Left lobe of liver (tissue), 2 donors: ENCODE results near the gene MZB1. TPM values are rescaled to one million over a fixed set of nuclear protein-coding genes. Genes with fewer than 3 reads are reported as not detected.

ENCODE experiments used
- ATAC-seq: fragments of 200-7000 bp; cut with Tn5 transposase; one replicate; pipeline ENCODE4 v1.9.1; 2020; ENCODE audit warnings: mild to moderate bottlenecking, moderate library complexity
- DNase-seq: peaks from one replicate; pipeline ENCODE4 v3.0.0-alpha.2; 2020; ENCODE audit warnings: low spot score
- total RNA-seq: library from RNA; stranded (reverse); gene quantifications from one replicate; pipeline ENCODE4 v1.2.1, GENCODE V29; 2021
- donor health status: DM: no; HTN: no; CAD: no; lungs with moderate emphysema.
- donor health status: DM: no; HTN: yes; CAD: no.

The MZB1 gene
- 0.96 TPM for total RNA-seq

DNA sequence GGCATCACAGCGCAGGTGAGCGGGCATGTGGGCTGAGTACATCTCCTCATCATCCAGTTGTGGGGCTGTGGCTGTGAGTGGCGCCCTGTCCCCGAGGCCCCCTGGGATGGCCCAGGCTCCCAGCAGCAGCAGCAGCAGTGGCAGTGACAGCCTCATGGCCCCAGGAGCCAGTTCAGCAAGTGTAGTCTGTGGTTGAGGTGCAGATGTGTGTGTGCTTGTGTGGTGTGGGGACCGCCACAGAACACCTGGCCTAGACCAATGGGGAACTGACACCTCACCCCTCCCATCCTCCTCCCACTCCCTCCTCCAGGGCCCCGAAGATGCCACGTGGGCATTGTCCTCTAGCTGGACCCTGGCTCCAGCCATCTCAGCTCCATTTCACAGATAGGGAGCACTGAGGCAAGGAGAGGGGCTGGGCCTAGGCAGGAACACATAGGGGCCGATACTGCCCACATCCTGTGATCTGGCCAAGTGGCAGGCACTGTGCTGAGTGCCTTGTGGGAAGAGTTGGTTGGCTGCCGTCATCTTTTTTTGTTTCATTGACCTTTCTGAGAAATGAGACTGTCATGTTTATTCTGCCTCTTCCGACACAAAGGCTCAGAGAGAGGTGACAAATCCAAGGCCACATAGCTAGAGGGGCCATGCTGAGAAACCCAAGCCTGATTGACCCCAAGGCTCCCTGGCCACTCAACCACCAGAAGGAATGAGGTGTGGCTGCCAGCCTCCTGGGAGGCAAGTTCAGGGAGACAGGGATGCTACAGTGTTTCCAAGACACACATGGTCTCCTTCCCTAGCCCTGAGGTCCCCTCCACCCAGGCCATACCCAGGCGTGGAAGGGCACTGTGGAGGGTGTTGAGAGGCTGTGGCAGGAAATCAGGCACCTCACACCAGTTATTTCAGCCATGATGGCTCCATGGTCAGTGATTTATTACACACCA, at the start of gene MZB1:
Gene MZB1 (minus strand): TSS at position 213 of the 938 bp plus-strand sequence. CDS start 57 bp downstream, at position 156.
- DNase-seq (no peak), ATAC-seq (no peak)

GRCh38 chr5:139439013-139439903, 49.5 kb upstream of the MZB1 start, which contains the start of gene DNAJC18:
Gene DNAJC18 (minus strand): TSS chr5:139439525. CDS start chr5:139439445, 80 bp downstream.
- DNase-seq (peak; percentile 85), ATAC-seq (peak; percentile 97)

- DNase-seq (no peak), ATAC-seq (no peak)
Measured at GRCh38 chr5:139438707-139439012, 48.9 kb upstream of the MZB1 start.

- ATAC-seq: no peak
- DNase-seq: no peak
Measured at GRCh38 chr5:139435676-139436075, 46.0 kb upstream of the MZB1 start.

DNA sequence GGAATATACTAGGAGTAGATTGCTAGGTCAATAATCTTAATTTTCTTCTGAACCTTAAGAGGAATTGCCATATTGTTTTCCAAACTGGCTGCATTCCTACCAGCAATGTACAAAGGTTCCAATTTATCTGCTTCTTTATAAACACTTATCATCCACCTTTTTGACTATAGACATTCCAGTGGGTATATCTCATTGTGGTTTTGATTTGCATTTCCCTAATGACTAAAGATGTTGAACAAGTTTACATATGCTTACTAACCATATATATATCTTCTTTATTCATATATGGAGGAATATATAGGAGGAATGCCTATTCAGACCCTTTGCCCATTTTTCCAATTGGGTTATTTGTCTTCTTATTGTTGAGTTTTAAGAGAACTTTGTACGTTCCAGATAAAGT, 42.0 kb upstream of the MZB1 start:
- ATAC-seq (no peak), DNase-seq (no peak)

GRCh38 chr5:139430015-139430414, 40.3 kb upstream of the MZB1 start:
- no peak for DNase-seq
- no peak for ATAC-seq

DNA sequence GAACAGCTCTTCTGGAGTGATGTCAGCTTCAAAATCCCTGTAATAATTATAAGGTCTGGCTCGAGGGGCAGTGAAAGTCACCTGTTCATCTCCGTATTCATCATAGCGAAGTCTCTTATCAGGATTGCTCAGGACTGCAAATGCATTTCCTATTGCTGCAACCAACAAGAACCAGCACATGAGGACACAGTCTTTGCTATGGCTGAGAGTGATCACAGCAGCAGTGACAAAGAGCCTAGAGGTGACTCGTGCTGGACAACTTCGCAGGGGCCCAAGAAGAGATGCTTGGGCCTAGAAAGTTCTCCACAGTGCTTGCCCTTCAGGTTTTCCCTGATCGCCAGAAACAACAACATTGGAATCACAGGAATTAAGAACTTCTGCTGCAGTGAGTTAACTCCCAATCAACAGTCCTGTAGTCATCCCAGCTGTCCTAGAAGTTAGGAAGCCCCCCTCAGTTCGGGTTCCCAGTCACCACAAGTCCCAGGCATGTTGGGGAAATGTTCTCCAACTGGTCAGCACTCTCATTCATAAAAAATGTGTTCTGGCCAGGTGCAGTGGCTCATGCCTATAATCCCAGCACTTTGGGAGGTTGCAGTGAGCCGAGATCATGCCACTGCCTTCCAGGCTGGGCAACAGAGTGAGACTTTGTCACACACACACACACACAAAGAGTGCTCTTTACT, 36.6 kb upstream of the MZB1 start:
- ATAC-seq (no peak), DNase-seq (no peak)

- DNase-seq: no peak
- no peak for ATAC-seq
Measured at GRCh38 chr5:139425497-139425896, 35.8 kb upstream of the MZB1 start.

GRCh38 chr5:139422307-139422893, 32.7 kb upstream of the MZB1 start:
- DNase-seq: no peak
- ATAC-seq: peak; percentile 97

DNA sequence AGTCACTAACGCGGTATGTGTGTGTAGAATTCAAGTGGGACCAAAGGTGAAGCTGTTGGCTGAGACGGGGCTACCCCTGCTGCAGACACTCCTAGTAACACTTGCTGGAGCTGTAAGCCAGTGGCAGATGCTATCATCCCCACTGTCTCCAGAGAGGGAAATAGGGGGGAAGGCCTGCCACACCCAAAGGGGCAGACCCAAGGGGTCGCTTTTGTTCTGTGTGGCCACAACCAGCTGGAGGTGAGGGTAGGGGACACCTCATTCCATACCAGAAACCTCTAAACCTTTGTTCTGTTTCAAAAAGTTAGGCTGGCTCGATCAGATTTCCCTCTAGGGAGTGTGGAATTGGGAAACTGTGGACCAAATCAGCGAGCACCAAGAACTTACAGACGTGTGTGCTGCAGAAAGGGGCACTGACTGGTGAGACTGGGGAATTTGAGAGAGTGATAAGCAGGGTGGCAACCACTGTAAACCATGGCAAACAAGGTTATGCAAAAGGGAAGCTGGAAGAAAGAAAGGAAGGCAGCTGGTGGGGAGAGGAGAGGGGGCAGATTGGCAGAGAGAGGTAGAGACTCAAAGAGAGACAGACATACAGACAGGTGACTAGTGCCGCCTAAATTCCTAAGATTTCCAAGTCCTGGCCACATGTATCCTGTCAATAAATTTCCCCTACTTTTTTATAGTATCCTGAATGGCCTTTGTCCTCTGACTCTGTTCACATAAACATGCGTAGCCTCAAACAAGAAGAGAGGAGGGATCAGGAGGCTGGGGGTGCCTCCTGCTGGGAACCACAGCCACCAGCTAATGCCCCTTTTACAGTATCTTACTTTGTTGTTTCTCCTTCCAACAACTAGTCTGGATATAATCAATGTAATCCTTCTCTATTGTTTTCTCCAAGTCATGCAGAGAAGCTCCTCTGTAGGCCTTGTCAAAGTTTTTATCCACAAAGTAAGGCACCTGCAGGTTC, 29.8 kb upstream of the MZB1 start:
- DNase-seq (no peak), ATAC-seq (no peak)

DNA sequence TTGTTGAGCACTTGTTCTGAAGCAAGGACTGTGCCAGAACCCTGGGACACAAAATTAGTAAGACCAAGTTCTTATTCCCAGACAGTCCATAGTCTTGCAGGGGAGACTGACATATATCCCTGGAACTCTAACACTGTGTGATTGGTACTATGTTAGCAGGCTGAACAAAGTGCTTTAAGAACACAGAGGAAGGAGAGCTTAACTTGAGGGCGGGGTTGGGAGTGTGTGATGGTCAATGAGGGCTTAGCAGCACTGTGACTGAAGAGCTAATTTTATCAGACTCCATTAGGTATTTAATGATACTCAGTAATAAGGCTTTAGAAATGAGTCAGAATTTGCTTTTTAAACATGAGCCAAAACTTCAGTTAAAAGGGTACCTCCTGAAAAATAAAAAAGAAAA, 29.1 kb upstream of the MZB1 start:
- ATAC-seq (no peak), DNase-seq (no peak)

- ATAC-seq: no peak
- no peak for DNase-seq
Measured at GRCh38 chr5:139417214-139417613, 27.5 kb upstream of the MZB1 start.

DNA sequence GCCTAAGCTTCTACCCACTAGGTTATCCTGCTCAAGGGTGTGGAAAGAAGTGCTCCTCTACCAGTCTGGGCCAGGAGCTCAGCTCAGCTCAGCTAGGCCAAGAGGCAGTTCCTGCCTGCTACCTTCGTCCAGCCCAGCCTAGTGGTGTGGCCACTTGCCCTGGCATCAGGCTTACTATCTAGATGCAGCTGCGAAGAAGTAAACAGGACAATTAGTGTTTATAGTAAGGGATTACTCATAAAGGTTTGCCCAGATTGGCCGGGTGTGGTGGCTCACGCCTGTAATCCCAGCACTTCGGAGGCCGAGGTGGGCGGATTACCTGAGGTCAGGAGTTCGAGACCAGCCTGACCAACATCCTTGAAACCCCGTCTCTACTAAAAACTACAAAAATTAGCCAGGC, 26.9 kb upstream of the MZB1 start:
- no peak for ATAC-seq
- DNase-seq: no peak

DNA sequence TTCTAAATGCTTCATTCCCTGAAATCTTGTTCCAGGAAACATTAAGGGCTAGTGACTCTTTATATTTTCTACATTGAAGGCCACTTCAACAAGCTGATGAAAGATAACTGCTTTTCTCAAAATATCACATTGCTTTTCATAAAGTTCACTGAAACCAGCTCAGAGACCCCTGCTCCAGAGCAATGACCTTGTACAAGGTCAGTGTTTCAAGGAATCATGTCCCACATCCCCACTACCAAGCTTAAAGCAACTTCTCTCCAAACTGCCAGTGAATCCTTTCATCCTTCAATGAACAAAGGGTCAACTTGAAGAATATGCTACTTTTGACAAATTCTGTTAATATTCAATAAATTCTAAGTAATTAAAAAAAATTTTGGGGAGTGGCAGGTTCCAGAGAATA, 26.2 kb upstream of the MZB1 start:
- no peak for DNase-seq
- ATAC-seq: no peak

- ATAC-seq: no peak
- no peak for DNase-seq
Measured at GRCh38 chr5:139415221-139415861, 25.6 kb upstream of the MZB1 start.

GRCh38 chr5:139414581-139415130, 24.9 kb upstream of the MZB1 start:
- DNase-seq: no peak
- no peak for ATAC-seq

GRCh38 chr5:139413963-139414362, 24.2 kb upstream of the MZB1 start:
- ATAC-seq (no peak), DNase-seq (no peak)

DNA sequence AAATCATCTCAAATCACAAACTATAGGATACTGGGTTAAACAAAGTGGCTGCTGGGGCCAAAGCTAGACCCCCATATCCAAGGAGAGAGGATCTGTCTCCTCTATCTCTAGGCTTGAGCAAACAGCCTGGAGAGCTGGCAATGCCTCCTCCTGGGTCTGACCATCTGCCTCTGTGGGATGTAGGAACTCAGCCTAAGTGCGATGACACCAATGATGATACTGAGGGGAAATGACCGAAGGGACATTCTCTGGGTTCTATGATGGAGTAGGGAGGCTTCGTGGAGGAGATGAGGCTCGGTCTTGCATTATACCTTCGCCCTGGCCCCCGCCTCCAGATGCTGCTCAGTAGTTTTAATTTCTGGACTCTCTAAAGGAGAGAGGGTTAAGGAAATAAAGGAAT, 23.4 kb upstream of the MZB1 start:
- ATAC-seq: no peak
- DNase-seq: no peak
